Heart left ventricle (tissue), 13 donors: Measurements from ENCODE around the gene NRARP.

ENCODE experiments used
- POLR2A ChIP-seq, 2 donors: fragments of 450-650 bp; IDR thresholded peaks; one replicate each; pipeline ENCODE4 v1.6.1; 2017; ENCODE audit warnings: antibody characterized with exemption in 2 of 2, mild to moderate bottlenecking in 2 of 2, moderate library complexity in 2 of 2
- TF ChIP-seq, protein P1 (sequence below), 12 donors: fragments of 200-600 bp; sonication (generic) in 4 of 12; IDR thresholded peaks; one replicate each; pipeline versions ENCODE4 v1.5.0 to v1.8.0; 2018 to 2022; ENCODE audit warnings: antibody characterized with exemption in 12 of 12, mild to moderate bottlenecking in 5 of 12
- donor health status: ischemic (EF 13 %, LVEDD 7.1; RV severe dilation, severe dysfunction).
- donor health status: DM: no; HTN: yes; CAD: no.
- donor health status: DM: no; HTN: no; CAD: no.
- donor health status: ischemic (EF 25% LVEDD 6.9; RV normal size, moderate dysfunction).
- donor health status: ischemic (EF 25% LVEDD 5.7; RV mildly dilated, moderate dysfunction).
- donor health status: ischemic (EF 35%, LVEDD 5.7; RV mildly dilated, moderate dysfunction).
- donor health status: nonischemic (EF 11% LVEDD 7.7; RV severe dilation, severe dysfunction).
- donor health status: DM: yes; HTN: yes; CAD: no.
- donor health status: PGD.
- donor health status: ischemic (EF 29% LVEDD 5.4; RV normal size, mild dysfunction).
- donor health status: nonischemic (EF 23%, LVEDD 6.1; RV moderate dilation, normal function).

DNA sequence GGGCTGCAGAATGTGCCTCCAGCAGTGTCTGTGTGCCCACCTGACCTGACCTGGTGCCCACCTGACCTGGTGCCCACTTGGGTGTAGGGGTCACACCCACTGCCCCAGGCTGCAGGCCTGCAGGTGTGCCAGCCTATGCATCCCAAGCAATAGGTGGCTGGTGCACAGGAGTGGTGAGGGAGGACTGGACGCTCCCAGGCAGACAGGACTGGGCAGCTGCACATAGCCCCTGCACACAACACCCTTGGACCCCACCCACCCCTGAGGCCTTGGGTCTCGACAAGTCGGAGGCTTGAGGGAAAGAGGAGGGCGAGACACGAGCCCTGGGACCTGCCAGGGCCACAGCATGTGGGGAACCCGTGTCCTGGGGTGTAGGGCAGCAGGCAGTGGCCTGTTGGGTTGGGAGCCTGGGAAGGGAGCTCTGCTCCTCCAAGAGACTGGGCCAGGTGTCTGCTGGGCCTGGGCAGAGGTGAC, 10.8 kb upstream of the NRARP start:
- TF ChIP-seq, protein P1, sequence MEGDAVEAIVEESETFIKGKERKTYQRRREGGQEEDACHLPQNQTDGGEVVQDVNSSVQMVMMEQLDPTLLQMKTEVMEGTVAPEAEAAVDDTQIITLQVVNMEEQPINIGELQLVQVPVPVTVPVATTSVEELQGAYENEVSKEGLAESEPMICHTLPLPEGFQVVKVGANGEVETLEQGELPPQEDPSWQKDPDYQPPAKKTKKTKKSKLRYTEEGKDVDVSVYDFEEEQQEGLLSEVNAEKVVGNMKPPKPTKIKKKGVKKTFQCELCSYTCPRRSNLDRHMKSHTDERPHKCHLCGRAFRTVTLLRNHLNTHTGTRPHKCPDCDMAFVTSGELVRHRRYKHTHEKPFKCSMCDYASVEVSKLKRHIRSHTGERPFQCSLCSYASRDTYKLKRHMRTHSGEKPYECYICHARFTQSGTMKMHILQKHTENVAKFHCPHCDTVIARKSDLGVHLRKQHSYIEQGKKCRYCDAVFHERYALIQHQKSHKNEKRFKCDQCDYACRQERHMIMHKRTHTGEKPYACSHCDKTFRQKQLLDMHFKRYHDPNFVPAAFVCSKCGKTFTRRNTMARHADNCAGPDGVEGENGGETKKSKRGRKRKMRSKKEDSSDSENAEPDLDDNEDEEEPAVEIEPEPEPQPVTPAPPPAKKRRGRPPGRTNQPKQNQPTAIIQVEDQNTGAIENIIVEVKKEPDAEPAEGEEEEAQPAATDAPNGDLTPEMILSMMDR (IDR thresholded peaks at IDR 0.05) = no peak
- TF ChIP-seq POLR2A (IDR thresholded peaks at IDR 0.05) = no peak
